Left lung (tissue), 10 donors: ENCODE data around the gene SLC25A23. TPM values are rescaled to one million over a fixed set of nuclear protein-coding genes. Genes with fewer than 3 reads are reported as not detected.

ENCODE experiments used
- ATAC-seq: fragments of 200-7000 bp; cut with Tn5 transposase; one replicate; pipeline ENCODE4 v1.9.1; 2020; ENCODE audit warnings: moderate library complexity
- DNase-seq, 4 donors: peaks; one replicate each; pipeline ENCODE4 v3.0.0-alpha.2; 2013 to 2020
- H3K27ac ChIP-seq, 2 donors: fragments of 200-600 bp; sonication (generic) in 1 of 2; one replicate each; pipeline versions ENCODE4 v1.5.0 to v1.8.0; 2020 to 2021
- H3K27me3 ChIP-seq, 2 donors: fragments of 200-600 bp; sonication (generic) in 1 of 2; one replicate each; pipeline versions ENCODE4 v1.5.0 to v1.8.0; 2020 to 2021
- H3K36me3 ChIP-seq, 2 donors: fragments of 200-600 bp; sonication (generic) in 1 of 2; one replicate each; pipeline versions ENCODE4 v1.5.0 to v1.8.0; 2020 to 2021
- H3K4me1 ChIP-seq, 2 donors: fragments of 200-600 bp; one replicate each; pipeline ENCODE4 v1.8.0; 2021
- H3K4me3 ChIP-seq, 2 donors: fragments of 200-600 bp; sonication (generic) in 1 of 2; one replicate each; pipeline versions ENCODE4 v1.5.0 to v1.8.0; 2020 to 2021; ENCODE audit warnings: mild to moderate bottlenecking in 1 of 2
- H3K9me3 ChIP-seq, 2 donors: fragments of 200-600 bp; sonication (generic) in 1 of 2; one replicate each; pipeline versions ENCODE4 v1.5.0 to v1.8.0; 2020 to 2021
- CTCF ChIP-seq, 2 donors: fragments of 200-600 bp; sonication (generic) in 1 of 2; IDR thresholded peaks; one replicate each; pipeline versions ENCODE4 v1.5.0 to v1.8.0; 2021; ENCODE audit warnings: antibody characterized with exemption in 2 of 2
- intact Hi-C, 2 donors: fragments of 100-400 bp; cut with DNase I; formaldehyde crosslinking; loops; one replicate each; pipeline versions ENCODE4 v1.11.2 to v1.14.2; 2022
- polyA plus RNA-seq, 6 donors: library from polyadenylated mRNA; unstranded; fragments of 120-200 nt; gene quantifications; one replicate each; pipeline ENCODE4 v1.2.1, GENCODE V29; 2013; ENCODE audit not compliant: insufficient read length in 6 of 6
- total RNA-seq, 2 donors: library from RNA; stranded (reverse); fragmentation: NEBNext Ultra II Directional; extraction: Animal tissue kit (Norgen Biotek cat#: 25700); gene quantifications; one replicate each; pipeline ENCODE4 v1.2.1, GENCODE V29; 2021
- donor health status: DM: no; HTN: yes; CAD: no.
- donor health status: DM: no; HTN: no; CAD: no.

Gene SLC25A23
- total and polyA plus RNA-seq, 8 donors, result 43.1 to 118 (median 56.1) TPM

- Histone ChIP-seq H3K4me3 (no peak overlapping the region), H3K36me3 (peaks cover 0 to 52% of the 10 kb centered on the region in 2 donors), H3K9me3 (no peaks in the 10 kb centered on the region), H3K27me3 (no peaks in the 10 kb centered on the region), H3K4me1 (peaks cover 0 to 12% of the 10 kb centered on the region in 2 donors), H3K27ac (no peak overlapping the region)
- intact Hi-C loops, result no loop called here
- ATAC-seq (no peak), DNase-seq (no peak)
- no peak for TF ChIP-seq CTCF (IDR thresholded peaks at IDR 0.05)
Observed at GRCh38 chr19:6413291-6413690, 46.3 kb downstream of the SLC25A23 start.

- H3K27ac ChIP-seq, result no peak overlapping the region
- peak in 1 of 4 donors; percentile 70 for DNase-seq
Observed at GRCh38 chr19:6412447-6413091, 47.0 kb downstream of the SLC25A23 start.

GRCh38 chr19:6412061-6412446, 47.5 kb downstream of the SLC25A23 start:
- no peaks in the 10 kb centered on the region for H3K9me3 ChIP-seq
- peaks cover 0 to 39% of the 10 kb centered on the region in 2 donors for H3K36me3 ChIP-seq
- DNase-seq, result no peak
- no peak overlapping the region for H3K4me3 ChIP-seq
- no peaks in the 10 kb centered on the region for H3K27me3 ChIP-seq
- intact Hi-C loops, result no loop called here
- H3K27ac ChIP-seq, result no peak overlapping the region
- peaks cover 0 to 12% of the 10 kb centered on the region in 2 donors for H3K4me1 ChIP-seq
- TF ChIP-seq CTCF (IDR thresholded peaks at IDR 0.05), result no peak
- no peak for ATAC-seq

More at GRCh38 chr19:6412447-6413091, 47.0 kb downstream of the SLC25A23 start:
- no peak overlapping the region for H3K4me3 ChIP-seq
- TF ChIP-seq CTCF (IDR thresholded peaks at IDR 0.05), result peak; percentile 33 to 41
- intact Hi-C loops, result no loop called here
- no peaks in the 10 kb centered on the region for H3K9me3 ChIP-seq
- no peaks in the 10 kb centered on the region for H3K27me3 ChIP-seq
- peak; percentile 71 for ATAC-seq
- peaks cover 0 to 44% of the 10 kb centered on the region in 2 donors for H3K36me3 ChIP-seq
- H3K4me1 ChIP-seq, result peaks cover 0 to 12% of the 10 kb centered on the region in 2 donors

GRCh38 chr19:6409346-6409745, 50.2 kb downstream of the SLC25A23 start:
- Histone ChIP-seq H3K36me3 (peaks cover 0 to 12% of the 10 kb centered on the region in 2 donors), H3K4me1 (peaks cover 0 to 12% of the 10 kb centered on the region in 2 donors), H3K27ac (no peak overlapping the region), H3K9me3 (no peaks in the 10 kb centered on the region), H3K27me3 (no peaks in the 10 kb centered on the region), H3K4me3 (no peak overlapping the region)
- intact Hi-C loops, result no loop called here
- ATAC-seq (no peak), DNase-seq (no peak)
- no peak for TF ChIP-seq CTCF (IDR thresholded peaks at IDR 0.05)

GRCh38 chr19:6406401-6406800, 53.2 kb downstream of the SLC25A23 start:
- Histone ChIP-seq H3K27ac (no peak overlapping the region), H3K4me3 (no peak overlapping the region), H3K4me1 (no peaks in the 10 kb centered on the region), H3K27me3 (no peaks in the 10 kb centered on the region), H3K9me3 (no peaks in the 10 kb centered on the region), H3K36me3 (no peaks in the 10 kb centered on the region)
- TF ChIP-seq CTCF (IDR thresholded peaks at IDR 0.05), result no peak
- intact Hi-C loops, result no loop called here
- DNase-seq (no peak), ATAC-seq (no peak)
